ENCODE measurements around the gene METTL23.

Gene METTL23, protein sequence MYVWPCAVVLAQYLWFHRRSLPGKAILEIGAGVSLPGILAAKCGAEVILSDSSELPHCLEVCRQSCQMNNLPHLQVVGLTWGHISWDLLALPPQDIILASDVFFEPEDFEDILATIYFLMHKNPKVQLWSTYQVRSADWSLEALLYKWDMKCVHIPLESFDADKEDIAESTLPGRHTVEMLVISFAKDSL

DNA sequence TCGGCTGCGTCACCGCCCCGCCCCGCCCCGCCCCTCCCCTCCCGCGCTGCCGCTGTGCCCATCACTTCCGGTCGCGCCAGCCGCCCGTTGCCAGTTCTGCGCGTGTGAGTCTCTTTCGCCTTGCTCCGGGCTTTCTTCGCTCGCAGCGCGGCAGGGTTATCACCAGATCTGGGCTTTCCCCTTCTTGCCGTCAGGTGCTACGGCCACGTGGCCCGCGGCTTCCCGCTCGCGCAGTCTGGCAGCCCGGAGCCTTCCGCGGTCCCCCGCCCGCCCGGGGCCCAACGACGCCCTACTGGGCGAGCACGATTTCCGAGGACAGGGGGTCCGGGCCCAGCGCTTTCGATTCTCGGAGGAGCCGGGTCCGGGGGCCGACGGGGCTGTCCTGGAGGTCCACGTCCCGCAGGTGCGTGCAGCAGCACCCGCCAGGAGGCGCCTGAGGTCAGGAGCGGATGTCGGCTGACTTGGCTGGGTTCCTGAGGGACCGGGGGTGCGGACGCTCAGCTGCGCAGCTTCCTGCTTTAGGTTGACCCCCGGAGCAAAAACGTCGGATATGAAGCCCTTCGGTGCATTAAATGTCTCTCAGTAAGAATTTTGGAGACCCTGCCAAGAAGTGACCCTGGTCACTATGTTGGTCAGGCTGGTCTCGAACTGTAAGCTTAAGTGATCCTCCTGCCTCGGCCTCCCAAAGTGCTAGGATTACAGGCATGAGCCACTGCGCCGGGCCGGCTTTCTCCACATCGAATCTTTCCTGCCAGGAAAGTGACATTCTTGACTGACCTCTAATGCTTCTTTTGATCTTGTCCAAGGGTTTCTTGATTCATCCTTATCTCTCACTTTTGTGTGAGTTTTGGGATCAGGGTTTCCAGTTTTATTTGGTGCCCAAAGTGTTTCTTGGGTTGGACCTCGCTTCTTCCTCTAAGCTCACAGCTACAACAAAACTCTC lies at the start of gene METTL23:
TSS of gene METTL23 (plus strand) at position 64 of the 943 bp plus-strand sequence. CDS start 2,872 bp downstream, outside the sequence.
- peak; percentile 68 for DNase-seq

DNA sequence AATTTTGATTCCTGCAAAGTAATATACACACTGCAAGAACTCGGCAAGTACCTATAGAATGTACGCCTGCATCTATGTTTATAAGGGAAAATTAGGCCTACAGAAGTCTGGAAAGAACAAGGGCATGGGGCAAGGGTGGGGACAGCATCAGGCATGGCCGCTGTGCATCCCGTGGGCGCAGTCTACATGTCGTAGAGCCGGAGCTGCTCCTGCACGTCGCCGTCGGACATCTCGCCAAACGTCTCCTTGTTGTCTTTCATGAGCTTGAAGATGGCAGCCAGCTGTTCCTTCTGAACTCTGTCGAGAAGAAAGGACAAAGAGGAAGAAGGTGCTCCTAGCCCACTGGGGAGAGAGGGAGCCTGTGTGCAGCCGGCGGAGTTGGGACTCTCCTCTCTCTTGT lies 49.2 kb upstream of the METTL23 start:
- no peak for DNase-seq

- DNase-seq, result no peak
These were observed 48.3 kb upstream of the METTL23 start for GRCh38 chr17:76678330-76678729.

GRCh38 chr17:76679239-76679638 lies 47.4 kb upstream of the METTL23 start:
- DNase-seq, result no peak

DNA sequence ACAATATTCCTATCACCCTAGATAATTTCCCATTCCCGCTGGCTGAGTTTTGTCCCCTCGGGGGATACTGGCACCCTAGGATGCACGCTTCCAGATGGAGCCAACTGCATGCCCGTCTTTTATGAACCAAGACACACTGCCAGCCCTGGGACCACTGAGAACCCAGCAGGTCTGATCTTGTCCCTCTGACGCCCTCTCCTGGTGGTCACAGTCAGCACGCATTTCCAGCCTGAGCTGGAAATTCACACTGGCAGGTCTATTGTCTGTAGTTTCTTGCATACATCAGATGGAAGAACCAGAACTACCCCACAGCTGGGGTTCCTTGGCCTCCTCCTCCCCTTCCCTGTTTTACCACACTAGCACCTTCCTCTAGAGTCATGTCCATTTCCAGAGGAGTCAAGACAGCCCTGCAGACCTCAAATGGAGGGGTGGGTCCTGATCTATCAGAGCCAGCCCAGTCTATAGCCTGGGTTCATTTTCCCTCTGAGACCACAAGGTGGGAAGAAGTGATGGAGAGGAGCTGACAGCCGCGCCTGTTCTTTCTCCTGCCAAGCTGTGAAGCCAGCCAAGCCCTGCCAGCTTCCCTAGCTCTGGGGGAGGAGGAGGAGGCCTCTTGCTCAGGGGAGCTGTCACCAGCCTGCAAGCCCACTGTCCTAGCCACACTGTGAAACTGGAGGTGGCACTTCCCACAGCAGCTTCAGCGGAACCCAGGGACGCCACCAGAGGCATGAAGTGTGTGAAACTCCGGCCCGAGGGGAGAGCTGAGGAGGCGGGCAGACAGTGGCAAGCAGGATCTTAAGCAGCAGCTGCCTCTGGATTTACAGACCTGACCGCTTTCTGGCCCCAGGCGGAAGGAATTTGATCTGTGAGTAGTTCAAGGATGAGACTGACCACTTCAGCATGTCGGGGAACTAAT lies 45.2 kb upstream of the METTL23 start:
- DNase-seq, result peak; percentile 61

- no peak for DNase-seq
These were observed 44.3 kb upstream of the METTL23 start for GRCh38 chr17:76682296-76682695.

DNA sequence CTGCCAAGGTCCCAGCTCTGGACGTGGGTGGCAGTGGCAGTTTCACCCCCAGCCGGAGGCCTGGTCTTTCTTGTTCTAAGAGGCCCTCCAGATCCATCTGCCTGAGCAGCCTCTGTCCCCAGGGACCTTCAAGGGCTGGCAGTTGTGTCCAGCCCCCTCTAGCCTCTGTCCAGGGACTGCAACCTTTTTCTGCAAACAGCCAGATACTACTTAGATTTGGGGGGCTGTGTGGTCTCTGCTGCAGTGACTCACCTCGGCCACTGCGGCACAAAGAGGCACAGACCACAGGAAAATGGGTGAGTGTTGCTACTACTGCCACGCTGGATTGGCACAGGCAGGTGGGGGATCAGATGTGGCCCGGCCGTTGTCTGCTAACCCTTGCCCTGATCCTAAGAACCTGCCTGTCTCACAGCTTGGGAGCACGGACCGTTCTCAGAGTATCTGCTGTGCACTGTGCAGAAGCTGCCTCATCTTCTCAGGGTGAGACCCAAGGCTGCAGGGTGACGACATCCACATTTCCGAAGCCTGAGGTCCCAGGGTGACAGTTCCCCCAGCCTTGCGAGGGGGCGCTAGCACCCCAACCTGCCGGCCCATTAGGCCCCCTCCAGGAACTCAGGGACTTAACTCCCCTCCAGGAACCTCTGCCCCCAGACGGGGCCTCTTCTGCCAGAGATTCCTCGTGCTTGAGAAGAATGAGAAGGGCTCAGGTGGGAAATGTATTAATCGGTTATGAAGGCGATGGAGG lies 43.5 kb upstream of the METTL23 start:
- DNase-seq, result no peak

GRCh38 chr17:76683921-76684745 lies 42.5 kb upstream of the METTL23 start:
- peak; percentile 26 for DNase-seq

DNA sequence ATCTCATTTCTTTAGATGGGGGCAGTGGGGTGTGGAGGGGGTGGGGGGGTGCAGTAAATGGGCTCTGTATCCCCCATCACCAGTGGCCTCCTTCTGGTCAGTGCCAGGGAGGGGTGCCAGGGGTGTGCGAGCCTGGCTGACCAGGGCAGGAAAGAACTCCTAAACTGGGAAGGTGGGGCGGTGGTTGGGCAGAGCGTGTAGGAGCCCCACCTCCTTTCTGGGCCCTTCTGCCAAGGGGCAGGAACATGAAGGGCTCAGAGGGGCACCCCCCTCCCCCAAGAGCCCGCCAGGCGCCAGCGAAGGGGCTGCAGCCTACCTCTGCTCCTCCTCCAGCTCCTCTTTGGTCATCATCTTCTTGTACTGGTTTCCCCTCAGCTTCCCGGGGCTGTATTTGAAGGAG lies 41.9 kb upstream of the METTL23 start:
- no peak for DNase-seq

DNA sequence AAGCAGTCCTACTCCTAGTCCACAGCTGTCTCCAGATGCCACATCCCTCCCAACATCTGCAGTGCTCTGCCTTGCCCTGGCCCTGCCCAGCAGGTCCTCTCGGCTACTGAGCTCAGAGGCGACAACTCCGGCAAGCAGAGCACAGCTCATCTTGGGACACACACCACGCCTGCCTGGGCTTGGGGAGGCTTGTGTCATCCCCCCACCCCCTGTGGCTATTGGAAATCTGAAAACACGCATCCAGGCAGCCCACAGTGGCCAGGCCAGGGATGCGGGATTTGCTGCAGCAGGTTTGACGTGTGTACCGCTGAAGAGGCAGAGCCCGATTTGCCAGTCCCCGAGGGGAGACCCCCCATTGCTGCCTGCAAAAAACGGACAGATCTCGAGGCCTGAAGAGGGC lies 41.3 kb upstream of the METTL23 start:
- DNase-seq, result no peak

- no peak for DNase-seq
These were observed 40.8 kb upstream of the METTL23 start for GRCh38 chr17:76685846-76686245.

GRCh38 chr17:76686538-76687297 lies 39.9 kb upstream of the METTL23 start:
- no peak for DNase-seq

DNA sequence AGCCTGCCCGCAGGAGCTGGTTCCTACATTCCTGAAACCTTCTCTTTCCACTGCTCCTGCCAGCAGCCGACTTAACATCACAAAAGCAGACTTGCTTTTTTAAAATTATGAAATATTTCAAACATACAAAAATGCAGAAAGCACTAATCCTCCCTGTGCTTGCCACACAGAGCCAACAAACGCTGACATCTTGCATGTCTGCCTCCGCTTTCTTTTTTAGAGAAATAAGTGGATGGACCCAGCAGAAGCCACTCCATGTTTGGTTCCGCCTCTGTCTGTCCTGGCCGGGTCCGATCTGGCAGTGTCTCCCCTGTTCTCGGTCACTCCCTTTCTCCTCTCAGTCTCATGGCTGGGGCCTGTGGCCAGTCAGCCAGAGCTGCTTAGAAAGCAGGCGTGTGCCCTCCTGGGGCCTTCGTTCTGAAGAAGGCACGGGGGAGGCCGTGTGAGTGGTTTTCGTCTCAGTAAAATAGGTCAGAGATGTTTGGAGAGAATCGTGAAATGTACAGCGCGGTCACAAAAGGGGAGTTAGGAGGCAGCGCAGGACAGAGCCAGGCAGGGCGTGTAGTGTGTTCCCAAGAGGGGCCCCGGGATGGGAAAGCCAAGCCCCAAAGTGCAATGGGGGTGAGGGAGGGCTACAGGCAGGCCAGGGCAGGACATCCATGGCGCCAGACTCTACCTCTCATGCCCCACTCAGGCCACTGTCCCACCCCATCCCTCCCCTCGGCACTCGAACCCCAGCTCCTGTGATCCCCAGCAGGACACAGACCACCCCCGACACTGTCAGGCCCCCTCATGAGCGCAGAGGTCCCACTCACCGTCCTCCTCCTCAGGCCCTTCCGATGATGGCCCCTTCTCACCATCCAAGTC lies 39.1 kb upstream of the METTL23 start:
- no peak for DNase-seq

DNA sequence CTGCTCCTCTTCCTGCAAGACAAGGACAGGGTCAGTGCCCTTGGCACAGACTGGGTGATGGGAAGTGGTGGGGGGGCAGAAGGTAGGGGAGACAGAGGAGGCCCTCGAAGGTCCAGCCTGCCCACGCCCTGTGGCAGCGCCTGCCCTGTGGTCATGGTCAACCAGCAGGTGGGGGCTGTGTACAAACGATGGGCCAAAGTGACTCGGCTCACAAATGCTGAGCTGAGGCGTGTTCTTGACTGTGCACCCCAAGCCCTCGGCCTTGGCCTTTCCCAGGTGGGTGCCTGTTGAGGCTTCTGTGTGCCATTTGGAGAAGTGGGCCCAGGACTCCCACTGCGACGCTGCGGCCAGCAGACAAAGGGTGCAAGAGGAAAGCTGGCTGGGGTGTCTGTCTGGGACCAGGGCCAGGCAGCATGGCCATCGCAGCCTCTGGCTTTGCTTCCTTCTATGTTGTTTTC lies 38.4 kb upstream of the METTL23 start:
- DNase-seq, result no peak

- DNase-seq, result no peak
These were observed 36.8 kb upstream of the METTL23 start for GRCh38 chr17:76689859-76690258.

- no peak for DNase-seq
These were observed 35.9 kb upstream of the METTL23 start for GRCh38 chr17:76690596-76691280.

GRCh38 chr17:76691379-76692191 lies 35.1 kb upstream of the METTL23 start:
- DNase-seq, result no peak

Data from COR-L47 (cell line).